DMS114 treated with DMSO at 0.1 percent for 48 hours (cell line): ENCODE measurements around the gene CCDC183.
"Not testable (repeated sequence)": the region's sequence is repeated elsewhere in the genome, so short reads cannot be mapped to it uniquely, and the experiment has no call there.

Experiments used
- DNase-seq: peaks from one replicate; lab custom pipeline; 2025; ENCODE audit not compliant: unreplicated experiment; lab: John Stamatoyannopoulos, UW

CCDC183 gene

GRCh38 chr9:136760424-136760823, 35.7 kb upstream of the CCDC183 start:
- DNase-seq: no peak

DNA sequence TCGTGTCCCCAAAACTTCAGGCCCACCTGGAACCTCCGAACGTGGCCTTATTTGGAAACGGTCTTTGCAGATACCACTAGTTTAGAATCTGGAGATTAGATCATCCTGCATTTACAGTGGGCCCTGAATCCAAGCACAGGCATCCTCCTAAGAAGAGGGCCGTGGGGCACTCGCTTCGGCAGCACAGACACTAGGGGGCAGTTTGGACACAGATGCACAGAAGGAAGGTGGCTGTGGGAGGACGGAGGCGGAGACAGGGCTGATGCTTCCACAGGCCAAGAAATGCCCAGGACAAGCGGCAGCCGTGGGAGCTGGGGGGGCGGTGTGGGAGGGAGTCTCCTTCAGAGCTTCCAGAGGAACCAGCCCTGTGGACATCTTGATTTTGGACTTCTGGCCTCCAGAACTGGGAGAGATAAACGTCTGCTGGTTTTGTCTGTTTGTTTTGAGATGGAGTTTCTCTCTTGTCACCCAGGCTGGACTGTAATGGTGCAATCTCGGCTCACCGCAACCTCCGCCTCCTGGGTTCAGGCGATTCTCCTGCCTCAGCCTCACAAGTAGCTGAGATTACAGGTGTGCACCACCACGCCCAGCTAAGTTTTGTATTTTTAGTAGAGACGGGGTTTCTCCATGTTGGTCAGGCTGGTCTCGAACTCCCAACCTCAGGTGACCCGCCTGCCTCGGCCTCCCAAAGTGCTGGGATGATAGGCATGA, 35.1 kb upstream of the CCDC183 start:
- peak; percentile 37 for DNase-seq

- no peak for DNase-seq
Observed at GRCh38 chr9:136761545-136761981, 34.6 kb upstream of the CCDC183 start.

- no peak for DNase-seq
Observed at GRCh38 chr9:136762221-136762691, 33.9 kb upstream of the CCDC183 start.

- DNase-seq: no peak
Observed at GRCh38 chr9:136762915-136763648, 33.1 kb upstream of the CCDC183 start.

- no peak for DNase-seq
Observed at GRCh38 chr9:136763649-136764035, 32.5 kb upstream of the CCDC183 start.

- no peak for DNase-seq
Observed at GRCh38 chr9:136764301-136764891, 31.7 kb upstream of the CCDC183 start, which contains the start of gene LCN15. Gene LCN15, minus strand, starts transcription at chr9:136764518. Its CDS starts 30 bp downstream, at chr9:136764488.

DNA sequence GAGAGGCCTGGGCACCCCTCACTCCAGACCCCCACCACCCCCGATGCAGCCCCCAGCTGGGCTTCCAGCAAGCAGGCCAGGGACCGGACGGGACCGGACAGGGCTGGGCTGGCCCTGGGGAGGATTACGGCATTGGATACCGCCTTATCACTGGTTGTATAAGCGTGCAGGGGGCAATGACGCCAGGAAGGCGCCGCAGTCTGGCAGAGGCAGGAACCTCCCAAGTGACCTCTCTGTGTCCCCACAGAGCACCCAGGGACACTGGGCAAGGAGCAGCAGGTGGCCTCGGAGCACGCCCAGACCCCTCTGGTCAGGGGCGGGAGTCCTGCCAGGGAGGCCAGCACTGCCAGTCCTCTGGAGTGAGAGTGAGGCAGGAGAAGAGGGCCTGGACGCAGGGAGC, 31.1 kb upstream of the CCDC183 start:
- DNase-seq: no peak

- not testable (repeated sequence) for DNase-seq
Observed at GRCh38 chr9:136765745-136766409, 30.3 kb upstream of the CCDC183 start.

DNA sequence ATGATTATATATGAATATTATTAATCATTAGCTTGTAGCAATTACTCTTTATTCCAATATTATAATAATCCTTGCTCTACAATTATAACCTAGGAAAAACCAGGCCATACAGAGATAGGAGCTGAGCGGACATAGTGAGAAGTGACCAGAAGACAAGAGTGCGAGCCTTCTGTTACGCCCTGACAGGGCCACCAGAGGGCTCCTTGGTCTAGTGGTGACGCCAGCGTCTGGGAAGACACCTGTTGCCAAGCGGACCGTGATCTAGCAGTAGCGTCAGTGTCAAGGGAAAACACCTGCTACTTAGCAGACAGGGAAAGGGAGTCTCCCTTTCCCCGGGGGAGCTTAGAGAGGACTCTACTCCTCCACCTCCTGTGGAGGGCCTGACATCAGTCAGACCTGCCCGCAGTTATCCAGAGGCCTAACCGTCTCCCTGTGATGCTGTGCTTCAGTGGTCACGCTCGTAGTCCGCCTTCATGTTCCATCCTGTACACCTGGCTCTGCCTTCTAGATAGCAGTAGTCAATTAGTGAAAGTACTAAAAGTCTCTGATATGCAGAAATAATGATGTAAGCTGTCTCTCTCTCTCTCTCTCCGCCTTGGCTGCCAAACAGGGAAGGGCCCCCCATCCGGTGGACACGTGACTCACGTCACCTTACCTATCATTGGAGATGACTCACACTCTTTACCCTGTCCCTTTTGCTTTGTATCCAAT, 29.6 kb upstream of the CCDC183 start:
- peak; percentile 7 for DNase-seq

DNA sequence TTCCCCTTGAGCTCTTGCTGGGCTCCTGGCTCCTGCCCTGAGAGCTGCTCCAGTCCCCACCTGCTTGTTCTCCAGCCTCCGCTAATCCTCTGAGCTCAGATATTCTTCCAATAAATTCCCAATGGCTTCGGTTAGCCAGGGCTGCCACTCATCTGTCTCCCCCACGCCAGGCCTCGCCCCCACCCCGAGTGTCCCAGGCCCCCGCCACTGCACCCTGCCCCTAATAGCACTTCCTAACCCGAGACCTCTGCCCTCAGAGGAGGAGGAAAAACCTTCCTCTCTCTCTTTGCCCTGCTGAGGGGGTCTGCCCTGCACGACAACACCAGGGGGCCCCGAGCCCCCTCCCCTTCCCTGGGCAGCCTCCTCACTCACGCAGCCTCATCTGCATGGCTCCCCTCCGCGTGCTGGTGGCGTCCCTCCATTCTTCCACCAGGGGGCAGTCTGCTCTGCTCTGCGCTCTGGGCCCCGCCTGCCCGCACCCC, 26.4 kb upstream of the CCDC183 start:
- DNase-seq: peak; percentile 49

DNA sequence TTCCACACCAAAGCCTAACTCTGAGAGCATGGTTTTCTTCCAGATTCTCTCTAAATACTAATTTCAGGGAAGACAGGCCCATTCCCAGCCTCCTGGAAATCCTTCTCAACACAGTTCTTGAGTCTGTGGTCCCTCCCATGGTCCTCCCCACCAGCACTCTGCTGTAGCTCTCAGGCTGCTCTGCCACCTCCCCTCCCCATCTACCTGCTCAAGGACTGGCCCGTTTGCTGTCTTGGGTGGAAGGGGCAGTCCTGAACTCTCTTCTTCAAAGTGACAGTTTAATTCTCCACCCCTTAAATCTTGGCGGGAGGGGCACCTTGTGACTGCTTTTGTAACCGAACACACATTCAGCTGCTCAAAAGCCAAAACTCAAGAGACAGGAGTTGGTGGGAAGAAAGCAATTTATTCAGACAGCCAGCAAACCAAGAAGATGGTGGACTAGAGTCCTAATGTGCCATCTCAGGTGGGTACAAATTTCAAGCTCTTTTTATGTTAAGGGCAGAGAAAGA, 24.2 kb upstream of the CCDC183 start:
- DNase-seq: no peak

DNA sequence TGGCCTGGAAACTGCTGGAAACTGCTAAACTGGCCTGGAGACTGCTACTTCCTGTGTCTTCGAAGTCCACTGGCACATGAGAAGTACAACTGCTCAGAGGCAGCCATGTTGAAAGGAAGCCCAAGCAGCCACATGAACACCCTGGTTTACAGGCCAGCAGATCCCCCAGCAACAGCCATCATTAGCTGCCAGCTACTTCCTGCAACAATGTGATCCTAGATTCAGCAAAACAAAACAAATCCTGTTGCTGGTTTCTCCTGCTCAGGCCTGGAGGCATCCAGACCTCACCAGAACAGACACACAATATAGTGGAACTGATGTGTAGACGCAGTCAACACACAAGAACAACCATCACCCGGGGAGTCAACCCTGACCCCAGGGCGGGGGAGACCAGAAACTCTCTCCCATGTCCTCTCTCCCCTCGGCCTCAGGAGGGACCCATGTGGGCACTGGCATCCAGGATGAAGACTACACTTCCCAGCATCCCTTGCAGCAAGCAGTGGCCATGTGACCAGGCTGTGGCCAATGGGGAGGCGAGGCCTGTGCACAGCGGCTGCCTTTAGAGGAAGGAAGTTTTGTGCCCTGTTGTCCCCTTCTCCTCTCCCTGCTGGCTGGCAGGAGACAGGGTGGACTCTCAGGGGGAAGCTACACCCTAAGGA, 22.6 kb upstream of the CCDC183 start:
- DNase-seq: peak; percentile 20

GRCh38 chr9:136774416-136775045, 21.6 kb upstream of the CCDC183 start:
- DNase-seq: no peak

DNA sequence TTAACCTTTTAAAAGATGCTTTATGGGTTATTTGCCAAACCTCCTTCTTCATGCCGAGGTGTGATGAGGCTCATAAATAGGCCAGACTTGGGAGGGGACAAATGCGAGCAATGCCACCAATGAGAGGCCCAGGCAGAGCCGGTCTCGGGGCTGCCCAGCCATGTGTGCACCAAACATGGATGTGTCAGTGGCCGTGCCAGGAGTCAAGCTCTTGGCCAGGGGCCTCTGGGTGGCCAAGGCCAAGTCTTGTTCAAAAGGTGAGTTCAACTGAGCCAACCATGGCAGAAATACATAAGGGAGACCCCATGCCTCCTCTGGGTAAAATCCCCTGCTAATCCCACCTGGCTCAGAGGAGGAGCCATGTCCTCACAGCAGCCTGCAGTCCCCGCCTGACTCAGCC, 20.9 kb upstream of the CCDC183 start:
- DNase-seq: no peak

- no peak for DNase-seq
Observed at GRCh38 chr9:136776947-136777346, 19.2 kb upstream of the CCDC183 start.

DNA sequence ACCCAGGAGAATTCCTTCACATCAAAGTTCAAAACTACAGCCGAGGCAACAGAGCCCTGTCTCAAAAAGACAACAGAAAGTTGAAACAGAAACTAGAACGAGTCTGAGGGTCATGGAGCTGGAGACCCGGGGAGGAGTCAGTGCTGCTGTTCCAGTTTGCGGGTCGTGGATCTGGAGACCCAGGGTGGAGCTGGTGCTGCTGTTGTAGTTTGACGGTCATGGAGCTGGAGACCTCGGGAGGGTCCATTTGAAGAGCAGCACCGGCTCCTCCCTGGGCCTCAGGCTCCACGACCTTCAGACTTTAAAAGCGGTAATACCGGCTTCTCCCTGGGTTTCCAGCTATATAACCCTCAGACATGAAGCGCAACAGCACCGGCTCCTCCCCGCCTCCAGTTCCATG, 18.8 kb upstream of the CCDC183 start:
- DNase-seq: no peak

DNA sequence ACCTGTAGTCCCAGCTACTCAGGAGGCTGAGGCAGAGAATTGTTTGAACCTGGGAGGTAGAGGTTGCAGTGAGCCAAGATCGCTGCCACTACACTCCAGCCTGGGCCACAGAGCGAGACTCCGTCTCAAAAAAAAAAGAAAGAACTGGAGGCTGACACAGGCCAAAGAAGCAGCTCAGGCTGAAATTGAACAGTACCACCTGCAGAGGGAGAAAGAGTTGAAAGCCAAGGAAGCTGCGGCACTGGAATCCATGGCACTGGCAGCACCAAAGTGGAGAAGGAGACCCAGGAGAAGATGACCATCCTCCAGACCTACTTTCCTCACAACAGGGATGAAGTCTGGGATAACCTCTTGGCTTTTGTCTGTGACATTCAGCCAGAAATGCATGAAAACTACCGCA, 16.3 kb upstream of the CCDC183 start:
- DNase-seq: no peak

DNA sequence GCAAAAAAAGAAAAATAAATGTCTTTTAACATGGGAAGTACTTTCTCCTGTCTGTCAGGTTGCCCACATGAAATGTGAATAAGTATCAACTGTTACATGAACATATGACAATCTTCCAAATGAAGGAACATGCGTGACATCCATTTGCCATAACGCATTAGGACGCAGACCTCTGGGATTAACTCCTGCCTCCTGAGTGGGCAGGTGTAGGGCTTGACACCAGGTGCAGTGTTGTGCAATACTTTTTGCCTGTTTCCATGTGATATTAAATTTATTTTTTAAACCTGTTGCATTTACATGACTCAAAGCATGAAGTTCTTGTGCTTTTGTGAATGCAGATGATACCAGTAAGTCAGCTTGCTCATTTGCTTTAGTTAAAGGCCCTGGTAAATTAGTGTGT, 13.7 kb upstream of the CCDC183 start:
- DNase-seq: no peak
